Measurements from ENCODE around the gene CNGA2.

CNGA2 gene

GRCh38 chrX:151752847-151753246 lies 18.3 kb downstream of the CNGA2 start:
- no peak for TF ChIP-seq CTCF (IDR thresholded peaks at IDR 0.05; ENCODE audit: low read depth, low read length)
- DNase-seq (ENCODE audit: extremely low read depth, low read depth), result no peak

- TF ChIP-seq CTCF (IDR thresholded peaks at IDR 0.05; ENCODE audit: low read depth, low read length), result peak; percentile 78
- DNase-seq (ENCODE audit: extremely low read depth, low read depth), result peak; percentile 19
Observed at GRCh38 chrX:151753313-151754046, 18.9 kb downstream of the CNGA2 start.

DNA sequence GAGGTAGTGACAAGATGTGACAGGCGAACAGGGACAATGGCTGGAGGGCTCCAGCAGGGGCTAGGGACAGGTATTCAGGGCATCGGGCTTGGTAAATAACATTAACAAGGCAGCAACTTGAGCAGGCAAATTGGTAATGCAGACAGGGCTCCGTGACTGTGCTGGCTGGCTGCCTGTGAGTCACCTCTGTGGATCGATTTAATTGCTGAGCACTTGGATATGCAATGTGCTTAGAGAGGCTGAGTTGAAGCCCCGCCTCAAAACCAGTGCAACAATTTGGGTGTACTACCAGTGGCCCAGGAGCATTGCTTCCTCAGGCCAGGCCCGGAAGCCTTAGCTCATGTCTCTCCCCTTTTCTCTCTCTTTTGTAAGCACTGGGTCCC lies 19.5 kb downstream of the CNGA2 start:
- peak; percentile 55 for DNase-seq (ENCODE audit: extremely low read depth, low read depth)
- TF ChIP-seq CTCF (IDR thresholded peaks at IDR 0.05; ENCODE audit: low read depth, low read length), result no peak

- no peak for DNase-seq (ENCODE audit: extremely low read depth, low read depth)
- no peak for TF ChIP-seq CTCF (IDR thresholded peaks at IDR 0.05; ENCODE audit: low read depth, low read length)
Observed at GRCh38 chrX:151754641-151755215, 20.2 kb downstream of the CNGA2 start.

GRCh38 chrX:151759041-151759708 lies 24.6 kb downstream of the CNGA2 start:
- no peak for TF ChIP-seq CTCF (IDR thresholded peaks at IDR 0.05; ENCODE audit: low read depth, low read length)
- no peak for DNase-seq (ENCODE audit: extremely low read depth, low read depth)

GRCh38 chrX:151762802-151763201 lies 28.3 kb downstream of the CNGA2 start:
- no peak for TF ChIP-seq CTCF (IDR thresholded peaks at IDR 0.05; ENCODE audit: low read depth, low read length)

GRCh38 chrX:151763711-151764110 lies 29.2 kb downstream of the CNGA2 start:
- no peak for DNase-seq (ENCODE audit: extremely low read depth, low read depth)
- no peak for TF ChIP-seq CTCF (IDR thresholded peaks at IDR 0.05; ENCODE audit: low read depth, low read length)

More at GRCh38 chrX:151762802-151763201, 28.3 kb downstream of the CNGA2 start:
- DNase-seq (ENCODE audit: extremely low read depth, low read depth), result no peak
